ENCODE measurements around the gene NCOA3.

The NCOA3 gene

GRCh38 chr20:47668313-47669151, 166.8 kb downstream of the NCOA3 start:
- CTCF ChIA-PET = interaction anchor here (1.2 kb wide), 1 partner anchor 12 kb away, joined by 3 read pairs; no protein-coding TSS in a partner anchor
- no peaks in the 10 kb centered on the region for H3K36me3 Mint-ChIP-seq
- no peaks in the 10 kb centered on the region for H3K27me3 Mint-ChIP-seq
- no peak for DNase-seq
- H3K27ac Mint-ChIP-seq = no peak overlapping the region
- H3K4me3 Mint-ChIP-seq = no peak overlapping the region
- peaks cover 2% of the 10 kb centered on the region for H3K4me1 Mint-ChIP-seq
- H3K9me3 Mint-ChIP-seq = no peaks in the 10 kb centered on the region

DNA sequence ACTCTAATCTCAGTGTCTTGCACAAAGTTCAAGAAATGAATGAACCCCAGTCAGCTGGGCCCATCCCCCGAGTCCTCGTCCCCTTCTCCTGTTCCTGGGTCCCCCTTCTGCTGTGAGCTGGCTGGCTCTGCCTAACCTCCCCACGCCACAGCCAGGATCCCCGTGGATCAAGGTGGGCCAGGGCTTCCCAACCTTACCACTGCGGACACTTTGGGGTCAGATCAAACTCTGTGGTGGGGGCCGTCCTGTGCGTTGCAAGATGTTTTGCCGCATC, 167.4 kb downstream of the NCOA3 start:
- CTCF ChIA-PET = interaction anchor here (1.2 to 1.3 kb wide), 2 partner anchors 9 to 11 kb away, joined by 3 to 6 read pairs; no protein-coding TSS in a partner anchor
- Mint-ChIP-seq H3K36me3 (no peaks in the 10 kb centered on the region), H3K4me1 (no peaks in the 10 kb centered on the region), H3K27me3 (no peaks in the 10 kb centered on the region), H3K27ac (no peak overlapping the region), H3K4me3 (no peak overlapping the region), H3K9me3 (no peaks in the 10 kb centered on the region)
- DNase-seq = no peak

DNA sequence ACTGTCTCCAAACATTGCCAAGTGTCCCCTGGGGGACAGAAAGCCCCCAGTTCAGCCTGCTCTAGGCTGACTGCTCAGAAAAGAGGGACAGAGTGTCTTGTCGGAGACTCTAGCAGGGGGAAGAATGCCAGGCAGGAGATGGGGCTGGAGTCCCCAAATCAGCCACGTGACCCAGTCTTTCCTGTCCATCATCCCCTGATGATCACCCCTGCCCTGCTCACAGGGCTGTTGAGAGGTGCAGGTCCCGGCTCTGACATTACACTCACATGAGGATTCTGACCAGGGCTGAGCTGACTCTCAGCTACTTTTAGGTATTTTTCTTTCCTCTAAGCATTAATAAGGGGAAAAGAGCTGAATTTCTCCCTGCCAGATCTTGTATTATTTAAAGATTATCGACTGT, 167.8 kb downstream of the NCOA3 start:
- Mint-ChIP-seq H3K27ac (no peak overlapping the region), H3K9me3 (no peaks in the 10 kb centered on the region), H3K36me3 (no peaks in the 10 kb centered on the region), H3K4me3 (no peak overlapping the region), H3K4me1 (no peaks in the 10 kb centered on the region), H3K27me3 (no peaks in the 10 kb centered on the region)
- CTCF ChIA-PET = interaction anchor here (1.3 kb wide), 1 partner anchor 9 kb away, joined by 6 read pairs; no protein-coding TSS in a partner anchor
- DNase-seq = no peak

DNA sequence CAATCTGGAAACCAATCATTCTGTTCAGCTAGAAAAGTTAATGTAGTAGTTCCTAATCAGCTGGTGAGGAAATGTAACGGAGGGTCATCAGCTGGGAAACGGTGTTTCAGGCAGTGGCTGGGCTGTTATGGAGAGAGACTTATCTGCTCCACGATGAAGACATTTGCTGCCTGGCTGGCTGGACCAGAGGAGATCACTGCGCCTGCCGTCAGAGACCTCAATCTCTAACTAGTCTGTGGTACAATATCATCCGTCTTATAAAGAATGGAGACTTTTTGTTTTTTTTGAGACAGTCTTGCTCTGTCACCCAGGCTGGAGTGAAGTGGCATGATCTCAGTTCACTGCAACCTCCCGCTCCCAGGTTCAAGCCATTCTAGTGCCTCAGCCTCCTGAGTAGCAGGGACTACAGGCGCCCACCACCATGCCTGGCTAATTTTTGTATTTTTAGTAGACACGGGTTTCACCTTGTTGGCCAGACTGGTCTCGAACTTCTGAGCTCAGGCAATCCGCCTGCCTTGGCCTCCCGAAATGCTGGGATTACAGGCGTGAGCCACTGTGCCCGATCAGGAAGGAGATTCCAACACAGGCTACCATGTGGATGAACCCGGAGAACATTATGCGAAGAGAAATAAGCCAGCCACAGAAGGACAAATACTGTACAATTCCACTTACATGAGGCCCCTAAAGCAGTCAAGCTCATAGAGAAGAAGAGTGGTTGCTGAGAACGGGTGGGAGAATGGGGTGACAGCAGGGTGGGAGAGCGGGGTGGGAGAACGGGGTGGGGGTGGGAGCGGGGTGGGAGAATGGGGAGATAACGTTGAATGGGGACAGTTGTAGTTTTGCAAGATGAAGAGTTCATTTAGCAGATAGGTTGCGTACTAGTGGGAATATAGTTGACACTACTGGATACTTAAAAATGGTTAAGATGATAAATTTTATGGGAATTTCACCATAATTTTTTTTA, 168.5 kb downstream of the NCOA3 start:
- no peak for DNase-seq
- Mint-ChIP-seq H3K9me3 (no peaks in the 10 kb centered on the region), H3K27me3 (no peaks in the 10 kb centered on the region), H3K4me3 (no peak overlapping the region), H3K36me3 (no peaks in the 10 kb centered on the region), H3K27ac (no peak overlapping the region), H3K4me1 (no peaks in the 10 kb centered on the region)
- CTCF ChIA-PET = interaction anchor here (1.3 kb wide), 1 partner anchor 8 kb away, joined by 6 read pairs; no protein-coding TSS in a partner anchor

DNA sequence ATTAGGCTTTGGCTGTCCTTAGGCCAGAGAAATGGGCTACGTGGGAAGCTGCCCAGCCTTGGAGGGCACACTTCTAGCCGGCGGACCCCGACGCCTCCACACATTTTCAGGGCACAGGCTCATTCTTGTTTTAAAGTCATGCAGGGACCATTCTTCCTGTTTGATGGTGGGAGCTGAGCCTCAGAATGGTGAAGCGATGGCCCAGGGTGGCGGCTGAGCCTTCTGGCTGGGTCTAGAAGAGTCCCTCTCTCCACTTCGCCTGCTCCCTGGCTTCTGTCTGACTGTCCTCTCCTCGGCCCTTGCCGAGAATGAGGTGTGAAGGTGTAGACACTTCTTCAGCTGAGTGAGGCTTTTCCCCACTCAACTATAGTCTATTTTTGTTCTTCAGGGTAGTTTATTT, 169.2 kb downstream of the NCOA3 start:
- no peak overlapping the region for H3K27ac Mint-ChIP-seq
- DNase-seq = no peak
- no peak overlapping the region for H3K4me3 Mint-ChIP-seq
- no peaks in the 10 kb centered on the region for H3K27me3 Mint-ChIP-seq
- H3K36me3 Mint-ChIP-seq = no peaks in the 10 kb centered on the region
- H3K9me3 Mint-ChIP-seq = no peaks in the 10 kb centered on the region
- CTCF ChIA-PET = no interaction called here
- H3K4me1 Mint-ChIP-seq = no peaks in the 10 kb centered on the region

DNA sequence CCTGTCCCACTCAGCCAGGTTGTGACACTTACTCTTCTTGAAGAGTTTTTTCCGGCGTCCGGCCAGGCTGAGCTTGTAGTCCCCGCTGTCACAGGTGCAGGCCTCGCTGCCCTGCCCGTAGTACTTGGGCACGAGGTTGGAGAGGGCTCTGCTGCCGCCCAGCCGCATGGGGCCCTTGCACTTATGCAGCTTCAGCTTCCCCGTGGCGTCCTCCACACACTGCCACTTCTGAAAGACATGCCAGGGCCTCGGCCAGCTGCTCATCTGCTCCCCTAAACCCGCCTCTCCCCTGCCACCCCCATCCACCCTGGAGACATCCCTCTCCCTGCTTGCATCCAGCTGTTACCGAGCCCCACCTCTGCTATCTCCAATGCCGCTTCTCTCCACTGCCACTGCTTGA, 170.5 kb downstream of the NCOA3 start:
- Mint-ChIP-seq H3K36me3 (no peaks in the 10 kb centered on the region), H3K4me1 (no peaks in the 10 kb centered on the region), H3K27me3 (no peaks in the 10 kb centered on the region), H3K4me3 (no peak overlapping the region), H3K9me3 (no peaks in the 10 kb centered on the region), H3K27ac (no peak overlapping the region)
- DNase-seq = no peak
- CTCF ChIA-PET = interaction anchor here (0.6 to 1.5 kb wide), 4 partner anchors 8 to 395 kb away, joined by 3 to 7 read pairs (median 3); no protein-coding TSS in a partner anchor

- Mint-ChIP-seq H3K27ac (no peak overlapping the region), H3K9me3 (no peaks in the 10 kb centered on the region), H3K27me3 (no peaks in the 10 kb centered on the region), H3K4me3 (no peak overlapping the region), H3K36me3 (no peaks in the 10 kb centered on the region), H3K4me1 (no peaks in the 10 kb centered on the region)
- CTCF ChIA-PET = interaction anchor here (2.5 kb wide), 1 partner anchor 947 kb away, joined by 9 read pairs; no protein-coding TSS in a partner anchor
- no peak for DNase-seq
Observed at GRCh38 chr20:47672886-47673670, 171.4 kb downstream of the NCOA3 start.

- no peak overlapping the region for H3K4me3 Mint-ChIP-seq
- no peaks in the 10 kb centered on the region for H3K9me3 Mint-ChIP-seq
- CTCF ChIA-PET = interaction anchor here (2.5 kb wide), 1 partner anchor 947 kb away, joined by 9 read pairs; no protein-coding TSS in a partner anchor
- H3K27ac Mint-ChIP-seq = no peak overlapping the region
- H3K36me3 Mint-ChIP-seq = no peaks in the 10 kb centered on the region
- no peaks in the 10 kb centered on the region for H3K4me1 Mint-ChIP-seq
- no peaks in the 10 kb centered on the region for H3K27me3 Mint-ChIP-seq
- DNase-seq = no peak
Observed at GRCh38 chr20:47673671-47673955, 171.9 kb downstream of the NCOA3 start.

DNA sequence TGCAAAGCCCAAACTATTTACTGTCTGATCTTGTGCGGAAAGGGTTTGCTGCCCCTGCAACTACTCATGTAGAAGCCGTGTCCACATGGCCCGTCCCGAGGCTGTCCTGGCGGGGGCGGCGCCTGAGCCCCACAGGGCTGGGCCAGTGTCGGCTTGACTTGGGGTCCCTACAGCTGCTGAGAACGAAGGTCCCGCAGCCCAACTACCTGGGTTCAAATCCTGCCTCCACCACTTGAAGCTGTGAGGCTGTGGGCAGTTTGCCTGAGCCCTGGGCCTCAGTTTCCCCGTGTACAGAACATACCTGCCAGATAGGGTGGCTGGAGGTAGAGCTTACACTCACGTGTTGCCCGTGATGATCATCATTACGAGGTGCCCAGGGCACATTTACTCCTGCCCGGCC, 172.5 kb downstream of the NCOA3 start:
- no peak overlapping the region for H3K27ac Mint-ChIP-seq

DNA sequence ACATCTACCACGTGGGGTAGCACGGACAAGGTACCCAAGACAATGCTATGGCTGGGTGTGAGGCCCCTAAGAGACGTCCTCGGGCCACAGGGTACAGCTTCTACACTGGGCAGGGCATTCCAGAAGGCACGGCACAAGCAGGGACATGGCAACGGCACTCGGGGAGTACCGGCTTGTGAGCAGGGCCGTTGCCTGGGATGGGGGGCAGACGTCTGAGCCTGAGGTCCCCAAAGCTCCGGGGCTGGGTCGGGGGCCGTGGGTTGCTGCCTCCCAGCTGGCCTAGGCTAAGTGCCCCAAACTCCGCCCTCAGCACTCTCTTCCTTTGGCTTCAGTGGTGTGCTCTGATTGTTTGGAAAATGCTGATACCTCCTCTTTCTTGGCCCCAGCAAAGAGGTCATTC, 173.0 kb downstream of the NCOA3 start:
- no peak overlapping the region for H3K4me3 Mint-ChIP-seq
- H3K27me3 Mint-ChIP-seq = no peaks in the 10 kb centered on the region
- no peak overlapping the region for H3K27ac Mint-ChIP-seq
- no peaks in the 10 kb centered on the region for H3K4me1 Mint-ChIP-seq
- no peaks in the 10 kb centered on the region for H3K9me3 Mint-ChIP-seq
- no peaks in the 10 kb centered on the region for H3K36me3 Mint-ChIP-seq
- CTCF ChIA-PET = interaction anchor here (2.5 kb wide), 1 partner anchor 946 kb away, joined by 9 read pairs; no protein-coding TSS in a partner anchor
- DNase-seq = no peak

More for the DNA sequence above, 172.5 kb downstream of the NCOA3 start:
- Mint-ChIP-seq H3K9me3 (no peaks in the 10 kb centered on the region), H3K4me1 (no peaks in the 10 kb centered on the region), H3K27me3 (no peaks in the 10 kb centered on the region), H3K36me3 (no peaks in the 10 kb centered on the region), H3K4me3 (no peak overlapping the region)
- no peak for DNase-seq
- CTCF ChIA-PET = interaction anchor here (2.5 kb wide), 1 partner anchor 946 kb away, joined by 9 read pairs; no protein-coding TSS in a partner anchor

GRCh38 chr20:47675190-47676142, 173.8 kb downstream of the NCOA3 start:
- H3K27ac Mint-ChIP-seq = no peak overlapping the region
- no peak overlapping the region for H3K4me3 Mint-ChIP-seq
- DNase-seq = no peak
- no peaks in the 10 kb centered on the region for H3K9me3 Mint-ChIP-seq
- CTCF ChIA-PET = interaction anchor here (2.1 to 5.6 kb wide), 3 partner anchors 17 to 945 kb away, joined by 9 to 44 read pairs (median 9); no protein-coding TSS in a partner anchor
- no peaks in the 10 kb centered on the region for H3K4me1 Mint-ChIP-seq
- no peaks in the 10 kb centered on the region for H3K36me3 Mint-ChIP-seq
- no peaks in the 10 kb centered on the region for H3K27me3 Mint-ChIP-seq

GRCh38 chr20:47676219-47676721, 174.6 kb downstream of the NCOA3 start:
- CTCF ChIA-PET = interaction anchor here (2.1 to 6.2 kb wide), 3 partner anchors 16 to 945 kb away, joined by 9 to 54 read pairs (median 44); no protein-coding TSS in a partner anchor

More at GRCh38 chr20:47676219-47676721, 174.6 kb downstream of the NCOA3 start:
- Mint-ChIP-seq H3K9me3 (no peaks in the 10 kb centered on the region), H3K36me3 (no peaks in the 10 kb centered on the region), H3K4me3 (no peak overlapping the region), H3K27me3 (no peaks in the 10 kb centered on the region), H3K27ac (no peak overlapping the region), H3K4me1 (no peaks in the 10 kb centered on the region)
- DNase-seq = no peak
